Adipocyte (in vitro differentiated cells): ENCODE data around the gene IL36A.

Experiments
- DNase-seq: peaks from one replicate; pipeline ENCODE4 v3.0.0-alpha.2; 2015; ENCODE audit warnings: low read depth
- H3K27me3 ChIP-seq: replicated peaks from 2 replicates; pipeline ENCODE4 v1.7.0; 2013; ENCODE audit warnings: mild to moderate bottlenecking, low read length, moderate library complexity; ENCODE audit not compliant: control insufficient read depth, insufficient read depth
- H3K36me3 ChIP-seq: 2 replicates; pipeline ENCODE4 v1.7.0; 2013; ENCODE audit warnings: low read length, mild to moderate bottlenecking, moderate library complexity; ENCODE audit not compliant: control insufficient read depth, insufficient read depth, severe bottlenecking
- H3K4me1 ChIP-seq: 2 replicates; pipeline ENCODE4 v1.7.0; 2013; ENCODE audit warnings: mild to moderate bottlenecking, low read length, moderate library complexity; ENCODE audit not compliant: control insufficient read depth, insufficient read depth
- H3K4me3 ChIP-seq: 2 replicates; pipeline ENCODE4 v1.7.0; 2013; ENCODE audit warnings: mild to moderate bottlenecking, low read length, moderate library complexity
- H3K9ac ChIP-seq: 2 replicates; pipeline ENCODE4 v1.7.0; 2013; ENCODE audit warnings: mild to moderate bottlenecking, low read length, moderate library complexity
- H3K9me3 ChIP-seq: 2 replicates; pipeline ENCODE4 v1.7.0; 2013; ENCODE audit warnings: mild to moderate bottlenecking, low read length, moderate library complexity; ENCODE audit not compliant: control insufficient read depth

Gene IL36A

DNA sequence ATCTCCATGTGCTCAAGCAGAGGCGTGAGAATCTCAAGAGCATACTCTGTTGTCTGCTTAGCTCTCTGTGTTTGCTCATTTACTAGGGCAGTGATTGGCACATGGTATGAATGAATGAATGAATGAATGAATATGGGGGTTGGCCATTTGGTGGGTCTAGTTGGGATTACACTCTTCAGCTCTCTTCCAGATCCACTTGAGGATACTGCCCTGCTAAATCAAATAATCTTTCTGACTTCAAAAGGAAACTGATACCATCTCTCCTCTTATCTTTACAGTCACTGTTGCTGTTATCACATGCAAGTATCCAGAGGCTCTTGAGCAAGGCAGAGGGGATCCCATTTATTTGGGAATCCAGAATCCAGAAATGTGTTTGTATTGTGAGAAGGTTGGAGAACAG, 25.5 kb upstream of the IL36A start:
- H3K27me3 ChIP-seq = peaks cover 65% of the 10 kb centered on the region
- no peaks in the 10 kb centered on the region for H3K4me1 ChIP-seq
- DNase-seq = no peak
- no peaks in the 10 kb centered on the region for H3K9me3 ChIP-seq
- no peaks in the 10 kb centered on the region for H3K36me3 ChIP-seq
- H3K4me3 ChIP-seq = no peak overlapping the region
- H3K9ac ChIP-seq = no peak overlapping the region

DNA sequence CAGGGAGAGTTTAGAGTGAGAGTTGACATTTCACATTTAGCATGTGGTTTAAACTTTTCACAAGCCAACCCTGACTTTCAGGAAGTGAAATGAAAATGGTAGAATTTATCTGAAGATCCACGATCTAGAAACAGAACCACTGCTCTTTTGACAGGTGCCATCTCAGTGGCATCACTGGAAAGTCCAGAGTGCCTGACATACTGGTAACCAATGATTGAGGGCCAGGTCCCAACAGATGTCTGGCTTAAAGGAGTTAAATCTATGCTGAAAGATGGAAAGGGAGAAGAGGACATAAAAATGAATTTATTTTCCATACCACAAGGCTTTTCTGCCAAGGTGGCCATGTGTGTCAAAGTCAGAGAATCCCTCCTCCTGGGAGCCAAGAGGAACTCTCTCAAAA, 24.7 kb upstream of the IL36A start:
- H3K4me3 ChIP-seq = no peak overlapping the region

DNA sequence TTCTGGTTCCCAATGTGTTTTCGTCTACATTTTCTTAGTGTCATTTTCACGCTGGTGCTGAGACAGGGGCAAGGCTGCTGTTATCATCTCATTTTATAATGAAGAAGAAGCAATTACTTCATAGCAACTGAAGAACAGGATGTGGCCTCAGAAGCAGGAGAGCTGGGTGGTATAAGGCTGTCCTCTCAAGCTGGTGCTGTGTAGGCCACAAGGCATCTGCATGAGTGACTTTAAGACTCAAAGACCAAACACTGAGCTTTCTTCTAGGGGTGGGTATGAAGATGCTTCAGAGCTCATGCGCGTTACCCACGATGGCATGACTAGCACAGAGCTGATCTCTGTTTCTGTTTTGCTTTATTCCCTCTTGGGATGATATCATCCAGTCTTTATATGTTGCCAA, 20.2 kb upstream of the IL36A start:
- Histone ChIP-seq H3K4me1 (peaks cover 7% of the 10 kb centered on the region), H3K9me3 (peaks cover 16% of the 10 kb centered on the region), H3K9ac (no peak overlapping the region), H3K36me3 (no peaks in the 10 kb centered on the region), H3K4me3 (no peak overlapping the region), H3K27me3 (peaks cover 32% of the 10 kb centered on the region)
- DNase-seq = no peak

More for the DNA sequence above, 24.7 kb upstream of the IL36A start:
- peaks cover 4% of the 10 kb centered on the region for H3K4me1 ChIP-seq
- H3K9ac ChIP-seq = no peak overlapping the region
- H3K27me3 ChIP-seq = peaks cover 65% of the 10 kb centered on the region
- no peaks in the 10 kb centered on the region for H3K36me3 ChIP-seq
- DNase-seq = no peak
- H3K9me3 ChIP-seq = no peaks in the 10 kb centered on the region

DNA sequence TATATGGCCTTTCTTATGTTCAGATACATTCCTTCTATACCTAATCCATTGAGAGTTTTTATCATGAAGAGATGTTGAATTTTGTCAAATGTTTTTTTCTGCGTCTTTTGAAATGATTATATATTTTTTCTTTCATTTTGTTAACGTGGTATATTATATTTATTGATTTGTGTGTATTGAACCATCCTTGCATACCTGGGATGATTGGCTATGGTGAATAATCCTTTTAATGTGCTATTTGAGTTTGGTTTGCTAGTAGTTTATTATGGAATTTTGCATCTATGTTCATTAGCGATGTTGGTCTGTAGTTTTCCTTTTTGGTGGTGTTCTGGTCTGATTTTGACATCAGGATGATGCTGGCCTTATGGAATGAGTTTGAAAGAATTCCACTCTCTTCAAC, 15.6 kb upstream of the IL36A start:
- peaks cover 50% of the 10 kb centered on the region for H3K9me3 ChIP-seq
- peaks cover 7% of the 10 kb centered on the region for H3K4me1 ChIP-seq
- H3K9ac ChIP-seq = no peak overlapping the region
- no peaks in the 10 kb centered on the region for H3K27me3 ChIP-seq
- no peak overlapping the region for H3K4me3 ChIP-seq
- H3K36me3 ChIP-seq = no peaks in the 10 kb centered on the region
- DNase-seq = no peak

DNA sequence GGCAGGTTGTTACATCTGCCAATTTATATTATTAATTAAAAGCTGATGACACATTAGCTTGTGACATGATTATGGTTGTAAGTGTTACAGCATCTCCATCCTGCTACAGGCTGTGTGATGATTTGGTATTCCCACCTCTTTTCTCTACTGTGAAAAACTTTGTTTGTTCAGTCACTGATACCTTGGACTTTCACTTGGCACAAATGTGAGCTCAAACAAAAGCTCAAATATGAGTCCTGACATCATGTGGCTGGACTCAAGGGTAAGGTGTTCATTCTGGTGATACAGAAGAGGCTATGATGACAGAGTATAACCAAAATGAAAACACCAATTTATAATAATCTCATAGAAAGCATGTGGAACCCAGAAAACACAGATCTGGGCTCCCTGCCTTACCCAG, 11.4 kb upstream of the IL36A start:
- H3K9me3 ChIP-seq = peaks cover 46% of the 10 kb centered on the region
- H3K36me3 ChIP-seq = no peaks in the 10 kb centered on the region
- no peak for DNase-seq
- no peak overlapping the region for H3K9ac ChIP-seq
- H3K4me3 ChIP-seq = no peak overlapping the region
- H3K4me1 ChIP-seq = no peaks in the 10 kb centered on the region
- no peaks in the 10 kb centered on the region for H3K27me3 ChIP-seq

DNA sequence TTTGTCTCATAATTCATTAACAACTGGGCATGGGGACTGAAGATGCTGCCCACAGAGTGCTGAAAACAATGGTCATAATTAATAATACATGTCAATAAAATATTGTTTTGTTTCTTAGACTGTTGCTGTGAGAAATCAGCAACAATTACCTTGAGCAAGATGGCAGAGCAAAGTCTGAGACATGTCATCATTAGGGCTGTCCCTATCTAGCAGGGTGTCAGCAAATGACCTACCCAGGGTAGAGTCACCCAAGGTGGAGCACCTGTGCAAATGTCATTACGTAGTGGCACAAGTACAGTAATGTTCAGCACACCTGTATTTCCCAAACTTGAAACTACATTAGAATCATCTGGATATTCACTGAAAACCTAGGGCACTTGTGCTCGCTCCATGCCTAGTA, 10.6 kb upstream of the IL36A start:
- Histone ChIP-seq H3K4me3 (no peak overlapping the region), H3K4me1 (no peaks in the 10 kb centered on the region), H3K9me3 (peaks cover 42% of the 10 kb centered on the region), H3K9ac (no peak overlapping the region), H3K36me3 (no peaks in the 10 kb centered on the region), H3K27me3 (no peaks in the 10 kb centered on the region)
- DNase-seq = no peak

DNA sequence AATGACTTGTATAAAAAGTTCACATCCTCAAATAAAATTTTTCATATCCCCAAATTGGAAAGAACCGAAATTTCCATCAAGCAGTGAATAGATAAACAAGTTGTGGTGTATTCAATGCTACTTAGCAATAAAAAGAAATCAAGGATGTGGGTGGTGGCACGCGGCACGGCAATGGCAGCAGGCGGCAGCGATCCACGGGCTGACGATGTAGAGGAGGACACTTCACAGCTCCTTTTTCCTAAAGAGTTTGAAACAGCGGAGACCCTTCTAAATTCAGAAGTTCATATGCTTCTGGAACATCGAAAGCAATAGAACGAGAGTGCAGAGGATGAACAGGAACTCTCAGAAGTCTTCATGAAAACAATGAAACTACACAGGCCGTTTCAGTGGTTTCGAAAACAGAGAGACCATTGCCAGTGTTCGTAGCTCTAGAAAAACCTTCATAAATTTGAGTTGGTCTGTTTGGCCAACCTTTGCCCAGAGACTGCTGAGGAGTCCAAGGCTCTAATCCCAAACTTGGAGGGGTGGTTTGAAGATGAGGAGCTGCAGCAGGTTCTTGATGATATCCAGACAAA, 9.8 kb upstream of the IL36A start:
- Histone ChIP-seq H3K27me3 (no peaks in the 10 kb centered on the region), H3K4me3 (no peak overlapping the region), H3K9ac (no peak overlapping the region), H3K9me3 (peaks cover 44% of the 10 kb centered on the region), H3K36me3 (no peaks in the 10 kb centered on the region), H3K4me1 (no peaks in the 10 kb centered on the region)
- no peak for DNase-seq

DNA sequence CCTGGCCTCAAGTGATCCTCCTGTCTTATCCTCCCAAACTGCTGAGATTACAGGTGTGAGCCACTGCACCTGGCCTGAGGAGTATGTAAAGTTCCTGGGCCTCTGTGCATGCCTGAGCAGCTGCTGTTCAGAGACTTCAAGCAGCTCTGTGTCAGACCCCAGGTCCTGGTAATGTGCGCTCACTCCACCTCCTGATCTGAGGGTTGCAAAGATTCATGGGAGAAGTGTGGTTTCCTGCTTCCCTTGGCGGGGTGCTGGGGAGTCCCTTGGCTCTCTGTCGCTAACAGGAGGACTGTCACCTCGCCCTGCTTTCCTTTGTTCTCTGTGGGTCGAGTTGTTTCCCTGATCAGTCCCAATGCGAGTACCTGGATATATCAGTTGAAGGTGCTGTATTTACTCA, 8.6 kb upstream of the IL36A start:
- Histone ChIP-seq H3K4me3 (no peak overlapping the region), H3K4me1 (no peaks in the 10 kb centered on the region), H3K27me3 (no peaks in the 10 kb centered on the region), H3K36me3 (no peaks in the 10 kb centered on the region), H3K9me3 (peaks cover 42% of the 10 kb centered on the region), H3K9ac (no peak overlapping the region)
- DNase-seq = no peak

DNA sequence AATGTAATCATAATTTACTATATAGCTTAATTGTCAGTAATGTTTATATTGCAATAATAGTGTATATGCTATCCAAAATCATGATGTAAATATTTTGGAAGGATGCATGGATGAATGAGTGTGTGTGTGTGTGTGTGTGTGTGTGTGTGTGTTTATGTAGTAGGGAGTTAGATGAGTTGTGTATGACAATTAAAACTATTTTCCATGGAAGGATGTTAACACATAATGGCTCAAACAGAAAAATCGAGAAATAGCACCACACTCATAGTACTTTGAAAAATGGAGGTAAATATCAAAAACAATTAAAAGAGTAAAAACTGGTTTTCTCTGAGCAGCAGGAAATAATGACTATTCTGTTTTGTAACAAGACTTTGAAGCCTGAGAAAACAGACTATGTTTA, 8.1 kb upstream of the IL36A start:
- Histone ChIP-seq H3K9ac (no peak overlapping the region), H3K36me3 (no peaks in the 10 kb centered on the region), H3K4me3 (no peak overlapping the region), H3K9me3 (peaks cover 37% of the 10 kb centered on the region), H3K27me3 (no peaks in the 10 kb centered on the region), H3K4me1 (no peaks in the 10 kb centered on the region)
- no peak for DNase-seq

DNA sequence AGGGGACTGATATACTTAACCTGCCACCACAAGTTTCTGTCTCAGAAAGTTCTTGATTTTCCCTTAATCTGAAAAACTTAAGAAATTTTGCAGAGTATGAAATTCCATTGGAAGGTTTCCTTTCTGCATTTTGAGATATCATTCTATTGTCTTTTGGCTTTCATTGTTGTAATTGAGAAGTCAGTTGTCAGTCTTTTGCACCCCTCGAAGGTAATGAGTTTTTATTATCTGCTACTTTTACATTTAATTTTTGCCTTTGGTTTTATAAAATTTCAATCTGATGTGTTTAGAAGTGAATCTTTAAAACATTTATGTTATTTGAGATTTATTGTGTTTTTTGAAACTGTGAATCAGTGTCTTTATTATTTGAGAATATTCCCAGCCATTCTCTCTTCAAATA, 4.8 kb upstream of the IL36A start:
- Histone ChIP-seq H3K4me3 (no peak overlapping the region), H3K4me1 (no peaks in the 10 kb centered on the region), H3K9ac (no peak overlapping the region), H3K27me3 (no peaks in the 10 kb centered on the region), H3K9me3 (peaks cover 22% of the 10 kb centered on the region), H3K36me3 (no peaks in the 10 kb centered on the region)
- no peak for DNase-seq

DNA sequence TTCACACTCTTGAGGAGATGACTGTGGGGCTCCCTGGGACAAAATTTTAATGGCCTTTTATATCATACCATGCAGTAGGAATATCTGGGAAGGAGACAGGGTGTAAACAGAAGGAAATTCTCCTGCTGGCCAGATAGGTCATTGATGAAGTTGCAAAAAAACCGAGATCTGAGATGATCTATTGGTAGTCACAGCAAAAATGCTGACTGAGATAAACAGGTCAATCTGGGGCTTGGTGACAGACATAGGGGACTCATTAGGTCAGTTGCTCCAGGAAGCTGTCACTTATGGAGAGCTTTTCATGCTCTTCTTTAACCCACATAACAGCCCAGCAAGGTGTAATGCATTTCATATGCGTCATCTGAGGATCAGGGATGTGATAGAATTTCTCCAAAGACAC, 2.6 kb upstream of the IL36A start:
- H3K9me3 ChIP-seq = peaks cover 22% of the 10 kb centered on the region
- H3K27me3 ChIP-seq = no peaks in the 10 kb centered on the region
- H3K4me1 ChIP-seq = no peaks in the 10 kb centered on the region
- H3K4me3 ChIP-seq = no peak overlapping the region
- no peaks in the 10 kb centered on the region for H3K36me3 ChIP-seq
- H3K9ac ChIP-seq = no peak overlapping the region
- DNase-seq = no peak

DNA sequence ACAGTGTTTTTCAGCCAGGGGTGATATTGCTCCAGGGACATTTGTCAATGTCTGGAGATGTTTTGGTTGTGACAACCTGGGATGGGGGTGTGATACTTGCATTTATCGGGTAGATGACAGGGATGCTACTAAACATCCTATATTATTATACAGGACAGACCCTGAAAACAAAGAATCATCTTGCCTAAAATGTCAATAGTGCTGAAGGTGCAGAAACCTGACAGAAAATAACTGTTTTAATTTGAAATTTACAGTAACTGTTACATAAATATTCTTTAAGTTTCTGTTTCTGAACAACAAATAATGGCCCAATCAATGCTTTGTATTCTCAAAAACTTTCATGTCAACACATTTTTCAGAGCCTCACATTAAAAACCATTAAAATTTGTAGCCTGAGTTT, 2.0 kb downstream of the IL36A start:
- H3K9ac ChIP-seq = no peak overlapping the region
- H3K36me3 ChIP-seq = no peaks in the 10 kb centered on the region
- H3K4me1 ChIP-seq = no peaks in the 10 kb centered on the region
- no peaks in the 10 kb centered on the region for H3K27me3 ChIP-seq
- no peak overlapping the region for H3K4me3 ChIP-seq
- DNase-seq = no peak
- no peaks in the 10 kb centered on the region for H3K9me3 ChIP-seq
